ENCODE results near the gene ENOX1.
A peak's percentile ranks its signal among the peaks of the same experiment; 100 is the strongest.
"Not testable (repeated sequence)": the region's sequence is repeated elsewhere in the genome, so short reads cannot be mapped to it uniquely, and the experiment has no call there.

The ENOX1 gene

DNA sequence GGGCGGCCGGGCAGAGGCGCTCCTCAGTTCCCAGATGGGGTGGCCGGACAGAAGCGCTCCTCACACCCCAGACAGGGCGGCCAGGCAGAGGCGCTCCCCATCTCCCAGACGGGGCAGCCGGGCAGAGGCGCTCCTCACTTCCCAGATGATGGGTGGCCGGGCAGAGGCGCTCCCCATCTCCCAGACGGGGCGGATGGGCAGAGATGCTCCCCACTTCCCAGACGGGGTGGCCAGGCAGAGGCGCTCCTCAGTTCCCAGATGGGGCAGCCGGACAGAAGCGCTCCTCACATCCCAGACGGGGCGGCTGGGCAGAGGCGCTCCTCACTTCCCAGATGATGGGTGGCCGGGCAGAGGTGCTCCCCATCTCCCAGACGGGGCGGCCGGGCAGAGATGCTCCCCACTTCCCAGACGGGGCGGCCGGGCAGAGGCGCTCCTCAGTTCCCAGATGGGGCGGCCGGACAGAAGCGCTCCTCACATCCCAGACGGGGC lies 370.8 kb downstream of the ENOX1 start:
- DNase-seq: not testable (repeated sequence)

DNA sequence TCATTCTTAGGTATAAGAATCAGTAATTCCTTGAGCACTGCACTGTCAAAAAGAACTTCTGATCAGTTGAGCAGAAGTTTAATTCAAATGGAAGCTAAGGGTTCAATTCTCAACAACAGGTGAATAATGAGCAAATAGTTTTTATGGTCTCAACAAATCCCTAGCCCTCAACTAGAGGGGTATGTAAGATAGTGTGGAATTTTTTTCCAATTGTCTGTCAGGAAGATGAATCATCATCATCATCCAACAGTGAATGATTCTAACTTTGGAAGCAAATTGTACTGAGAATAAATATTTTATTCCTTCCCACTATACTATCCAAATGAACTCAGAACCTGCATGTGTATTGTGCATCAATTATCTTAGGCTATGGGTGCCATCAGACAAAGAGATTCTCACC lies 372.7 kb downstream of the ENOX1 start:
- no peak for DNase-seq

DNA sequence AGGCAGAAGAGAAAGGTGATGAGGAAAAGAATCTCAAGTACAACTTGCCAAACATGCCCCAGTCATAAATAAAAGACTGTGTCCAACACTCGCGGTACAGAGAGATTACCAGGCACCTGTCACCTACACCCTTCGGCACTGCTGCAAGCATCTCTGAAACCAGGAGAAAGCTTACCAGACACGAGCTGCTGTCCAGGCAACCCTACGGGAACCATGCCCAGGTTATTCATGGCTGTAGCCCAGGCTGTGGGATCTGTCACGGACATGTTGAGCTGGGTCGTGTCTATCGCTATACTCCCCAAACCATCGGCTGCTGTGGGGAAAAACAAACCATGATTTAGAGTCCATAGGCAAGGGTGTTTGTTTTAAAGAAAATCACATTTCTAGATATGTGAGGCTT lies 375.0 kb downstream of the ENOX1 start:
- no peak for DNase-seq

- no peak for DNase-seq
Measured at GRCh38 chr13:43411211-43411610, 375.6 kb downstream of the ENOX1 start.

GRCh38 chr13:43408274-43408673 lies 378.5 kb downstream of the ENOX1 start:
- no peak for DNase-seq

GRCh38 chr13:43407023-43407581 lies 379.7 kb downstream of the ENOX1 start:
- no peak for DNase-seq

GRCh38 chr13:43405457-43405856 lies 381.3 kb downstream of the ENOX1 start:
- peak; percentile 2 for DNase-seq

DNA sequence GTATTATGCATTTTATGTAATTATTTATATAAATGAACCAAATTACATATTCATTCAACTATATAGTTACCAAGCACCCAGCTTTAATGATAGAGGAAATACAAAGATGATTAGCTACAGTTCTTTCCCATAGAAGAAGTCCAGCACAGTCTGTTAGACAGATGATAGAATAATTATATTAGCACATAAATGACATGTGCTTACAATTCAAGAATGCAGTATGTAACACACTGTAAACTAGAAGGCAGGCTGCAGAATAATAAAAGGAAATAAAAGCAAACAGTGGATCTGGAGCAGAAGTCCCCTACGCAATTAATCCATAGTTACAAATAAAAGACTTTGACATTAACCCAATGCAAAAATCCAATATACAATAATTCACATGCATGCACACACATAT lies 384.4 kb downstream of the ENOX1 start:
- no peak for DNase-seq

GRCh38 chr13:43401361-43401760 lies 385.4 kb downstream of the ENOX1 start:
- no peak for DNase-seq

DNA sequence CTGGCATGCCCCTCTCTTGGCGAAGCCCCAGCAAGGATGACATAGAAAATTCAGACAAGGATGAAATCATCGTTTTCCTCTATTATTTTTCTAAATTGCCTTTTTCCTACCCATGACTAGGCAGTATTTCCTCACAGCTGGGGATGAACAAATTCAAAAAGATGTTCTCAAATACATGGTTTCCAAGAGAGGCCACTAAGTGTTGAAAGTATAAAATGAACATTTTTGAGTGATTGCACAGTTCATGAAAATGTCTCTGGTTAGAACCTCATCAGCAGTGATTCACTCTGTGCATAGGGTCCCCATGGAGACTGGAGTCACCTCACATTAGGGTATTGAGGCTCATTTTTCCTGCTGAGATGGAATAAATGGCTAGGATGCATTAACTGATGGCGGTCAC lies 389.7 kb downstream of the ENOX1 start:
- no peak for DNase-seq

DNA sequence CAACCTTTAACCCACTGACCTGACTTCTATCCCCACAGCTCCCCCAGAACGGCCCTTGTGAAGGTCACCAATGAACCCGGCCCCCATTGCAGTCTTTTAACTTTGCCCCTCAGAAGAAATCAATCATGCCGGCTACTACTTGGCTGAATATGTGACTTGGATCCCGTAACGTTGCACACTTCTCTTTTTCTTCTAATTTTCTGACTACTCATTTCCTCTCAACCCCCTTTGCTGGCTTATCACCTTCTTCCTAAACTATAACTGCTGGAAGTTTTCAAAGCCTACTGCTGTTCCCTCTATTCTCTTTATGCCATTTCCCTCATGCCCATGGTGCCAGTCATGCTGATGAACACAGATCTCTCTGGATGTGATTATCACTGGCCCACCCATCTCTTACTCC lies 395.7 kb downstream of the ENOX1 start:
- no peak for DNase-seq

DNA sequence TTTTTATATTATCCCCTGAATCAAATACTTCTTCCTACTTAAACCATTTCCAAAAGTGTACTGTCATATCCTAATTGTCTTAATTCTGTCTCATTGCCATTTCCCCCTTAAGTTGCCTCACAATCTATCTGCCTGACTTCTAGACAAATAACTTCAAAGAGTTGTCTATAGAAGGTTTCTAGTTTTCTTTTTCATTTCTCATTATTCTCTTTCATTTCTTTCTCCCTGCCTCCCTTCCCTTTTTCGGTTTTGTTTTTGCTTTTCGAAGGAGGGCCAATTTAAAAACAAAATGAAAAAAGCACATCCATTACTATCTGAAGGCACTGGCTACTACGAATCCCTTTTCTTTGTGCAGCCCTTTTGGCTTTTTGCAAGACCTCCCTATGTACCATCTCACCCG lies 396.2 kb downstream of the ENOX1 start:
- no peak for DNase-seq

GRCh38 chr13:43389983-43390382 lies 396.8 kb downstream of the ENOX1 start:
- no peak for DNase-seq

- no peak for DNase-seq
Measured at GRCh38 chr13:43389573-43389972, 397.2 kb downstream of the ENOX1 start.

DNA sequence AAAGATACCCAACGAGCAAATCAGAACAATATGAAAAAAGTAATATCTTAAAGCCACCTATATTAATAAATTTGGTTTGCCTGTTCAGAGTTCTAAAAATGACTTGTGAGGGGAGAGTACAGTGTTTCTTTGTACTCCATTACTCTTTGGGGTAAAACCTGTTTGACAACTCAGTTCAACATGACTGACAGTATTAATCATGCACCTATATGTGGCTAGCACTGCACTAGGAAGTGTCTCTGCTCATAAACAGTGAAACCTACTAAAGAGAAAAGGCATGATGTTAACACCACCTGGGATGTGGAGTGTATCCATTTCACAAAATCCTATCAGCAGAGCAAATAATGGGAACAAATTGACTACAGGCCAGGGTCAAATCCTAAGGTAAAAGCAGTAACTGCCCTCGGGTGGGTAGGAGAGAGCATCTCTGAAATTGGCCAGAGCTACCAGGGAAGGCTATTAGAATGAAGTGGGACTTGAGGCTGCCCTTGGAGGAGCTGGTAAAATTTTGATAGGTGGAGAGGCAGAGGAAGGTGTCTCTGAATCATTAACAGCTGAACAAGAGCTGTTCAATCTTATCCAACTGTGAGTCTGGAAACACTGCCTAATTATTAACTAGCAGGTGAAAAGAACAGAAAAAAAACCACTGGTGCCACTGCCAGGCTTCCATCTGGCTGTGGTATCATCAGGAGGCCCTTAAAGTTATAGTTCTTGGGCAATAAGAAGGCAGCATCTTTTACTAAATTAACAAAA lies 398.3 kb downstream of the ENOX1 start:
- peak; percentile 40 for DNase-seq

GRCh38 chr13:43387880-43388279 lies 398.9 kb downstream of the ENOX1 start:
- no peak for DNase-seq

- DNase-seq: no peak
Measured at GRCh38 chr13:43383498-43384165, 403.1 kb downstream of the ENOX1 start.

DNA sequence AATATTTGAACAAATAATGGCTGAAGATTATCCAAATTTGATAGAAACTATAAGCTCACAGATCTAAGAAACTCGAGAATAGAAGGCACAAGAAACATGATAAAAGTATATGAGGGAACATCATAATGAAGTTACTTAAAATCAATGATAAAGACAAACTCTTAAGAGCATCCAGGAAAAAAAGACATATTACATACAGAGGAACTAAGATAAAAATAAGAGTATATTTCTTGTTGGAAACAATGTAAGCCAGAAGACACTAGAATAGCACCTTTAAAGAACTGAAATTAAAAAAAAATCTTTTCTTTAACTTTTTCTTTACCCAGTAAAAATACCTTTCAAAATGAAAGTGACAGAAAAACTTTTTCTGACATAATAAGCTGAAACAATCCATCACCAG lies 407.0 kb downstream of the ENOX1 start:
- no peak for DNase-seq

GRCh38 chr13:43377973-43378372 lies 408.8 kb downstream of the ENOX1 start:
- peak; percentile 65 for DNase-seq

- no peak for DNase-seq
Measured at GRCh38 chr13:43377149-43377548, 409.6 kb downstream of the ENOX1 start.

DNA sequence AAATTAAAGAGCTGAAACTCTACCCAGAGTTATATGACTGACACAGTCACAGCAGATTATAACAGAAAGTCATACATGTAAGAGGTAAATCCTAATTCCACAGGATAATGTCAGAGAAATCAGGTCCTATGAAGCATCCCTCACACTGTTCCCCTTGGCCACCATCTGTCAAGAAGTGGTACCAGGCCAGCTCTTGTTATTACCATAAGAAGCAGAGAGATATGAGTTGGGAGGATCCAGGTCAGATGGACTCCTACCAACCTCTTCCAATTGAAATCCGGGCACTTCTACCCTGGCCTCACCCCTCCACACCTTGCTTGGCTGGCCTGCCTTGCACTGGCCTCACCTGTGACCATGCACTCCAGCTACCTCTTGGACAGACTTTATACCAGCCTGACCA lies 410.2 kb downstream of the ENOX1 start:
- DNase-seq: no peak

GRCh38 chr13:43375797-43376465 lies 410.8 kb downstream of the ENOX1 start:
- no peak for DNase-seq

DNA sequence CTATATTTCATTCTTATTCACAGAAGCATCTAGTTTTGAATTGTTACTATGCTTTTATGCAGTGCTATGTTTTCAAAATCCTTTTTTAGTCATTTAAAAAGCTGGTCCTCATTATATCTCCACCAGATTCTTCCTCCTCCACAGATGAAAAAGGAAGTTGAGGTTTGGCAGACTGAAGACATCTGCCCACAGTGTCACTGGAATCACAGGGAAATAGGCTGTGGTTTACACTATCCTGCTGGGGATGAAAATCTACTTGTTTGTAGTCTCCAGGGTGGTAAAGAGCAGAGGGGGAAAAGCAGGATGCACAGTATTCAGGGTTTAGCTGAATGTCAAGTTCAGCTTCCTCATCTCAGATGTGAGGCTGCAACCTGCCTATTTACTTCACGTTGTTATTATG lies 412.2 kb downstream of the ENOX1 start:
- DNase-seq: no peak

GRCh38 chr13:43373400-43373799 lies 413.4 kb downstream of the ENOX1 start:
- no peak for DNase-seq

Measured in kidney glomerular epithelial cell (primary cell).